ENCODE measurements around the gene TRIM46. TPM values are rescaled to one million over a fixed set of nuclear protein-coding genes. Genes with fewer than 3 reads are reported as not detected.

The TRIM46 gene
- total RNA-seq, 1 donor from 2014 or later: 1.2 TPM

- no peak for DNase-seq
- Mint-ChIP-seq H3K27me3 (no peaks in the 10 kb centered on the region), H3K4me1 (peaks cover 32% of the 10 kb centered on the region), H3K27ac (no peak overlapping the region), H3K4me3 (no peak overlapping the region), H3K36me3 (ENCODE audit: low read depth) (peaks cover 10% of the 10 kb centered on the region), H3K9me3 (no peaks in the 10 kb centered on the region)
- POLR2A ChIA-PET: interaction anchor here (0.6 to 4.5 kb wide), 5 partner anchors 18 to 387 kb away, joined by 3 to 63 read pairs (median 4); partner anchors contain the start of genes ASH1L and SLC50A1
- intact Hi-C loops (cut with micrococcal nuclease): loop anchor here (1.0 to 10.0 kb wide), 6 partner anchors 17 to 621 kb away; partner anchors contain the start of genes CKS1B, MTX1, SHC1 and UBE2Q1
- TF ChIP-seq CTCF (IDR thresholded peaks at IDR 0.05): no peak
- no peak for ATAC-seq (ENCODE audit: low read depth)
- CTCF ChIA-PET: interaction anchor here (0.8 to 4.5 kb wide), 7 partner anchors 9 to 80 kb away, joined by 3 to 49 read pairs (median 4); partner anchors contain the start of genes MTX1 and SLC50A1
Measured at GRCh38 chr1:155175927-155176371, 2.3 kb downstream of the TRIM46 start.

- ChIA-PET POLR2A (interaction anchor here (1.6 to 2.4 kb wide), 3 partner anchors 17 to 387 kb away, joined by 4 to 13 read pairs (median 5); partner anchors contain the start of gene ASH1L), CTCF (interaction anchor here (0.8 to 4.6 kb wide), 6 partner anchors 9 to 91 kb away, joined by 3 to 41 read pairs (median 4); partner anchors contain the start of gene THBS3)
- TF ChIP-seq CTCF (IDR thresholded peaks at IDR 0.05): peak; percentile 62
- peak overlapping the region; percentile 24 for H3K4me3 Mint-ChIP-seq
- H3K4me1 Mint-ChIP-seq: peaks cover 32% of the 10 kb centered on the region
- intact Hi-C loops (cut with micrococcal nuclease): loop anchor here (1.0 to 10.0 kb wide), 6 partner anchors 16 to 622 kb away; partner anchors contain the start of genes CKS1B, MTX1, SHC1 and UBE2Q1
- peaks cover 10% of the 10 kb centered on the region for H3K36me3 Mint-ChIP-seq (ENCODE audit: low read depth)
- peak; percentile 45 for ATAC-seq (ENCODE audit: low read depth)
- H3K9me3 Mint-ChIP-seq: no peaks in the 10 kb centered on the region
- H3K27me3 Mint-ChIP-seq: no peaks in the 10 kb centered on the region
- DNase-seq: peak; percentile 69
- H3K27ac Mint-ChIP-seq: peak overlapping the region; percentile 32
Measured at GRCh38 chr1:155176544-155177071, 3.0 kb downstream of the TRIM46 start.

- peaks cover 10% of the 10 kb centered on the region for H3K36me3 Mint-ChIP-seq (ENCODE audit: low read depth)
- H3K4me3 Mint-ChIP-seq: no peak overlapping the region
- ATAC-seq (ENCODE audit: low read depth): no peak
- H3K4me1 Mint-ChIP-seq: peaks cover 26% of the 10 kb centered on the region
- H3K27ac Mint-ChIP-seq: no peak overlapping the region
- intact Hi-C loops (cut with micrococcal nuclease): loop anchor here (2.0 to 10.0 kb wide), 3 partner anchors 15 to 623 kb away; partner anchors contain the start of genes CKS1B, SHC1 and UBE2Q1
- ChIA-PET CTCF (interaction anchor here (0.8 to 4.6 kb wide), 8 partner anchors 8 to 92 kb away, joined by 3 to 41 read pairs (median 5); partner anchors contain the start of gene THBS3), POLR2A (interaction anchor here (1.6 to 2.4 kb wide), 2 partner anchors 17 to 47 kb away, joined by 5 to 13 read pairs; no protein-coding TSS in a partner anchor)
- DNase-seq: no peak
- no peak for TF ChIP-seq CTCF (IDR thresholded peaks at IDR 0.05)
- no peaks in the 10 kb centered on the region for H3K9me3 Mint-ChIP-seq
- H3K27me3 Mint-ChIP-seq: no peaks in the 10 kb centered on the region
Measured at GRCh38 chr1:155177192-155177917, 3.7 kb downstream of the TRIM46 start.

- Mint-ChIP-seq H3K36me3 (ENCODE audit: low read depth) (peaks cover 6% of the 10 kb centered on the region), H3K4me3 (no peak overlapping the region), H3K4me1 (peaks cover 24% of the 10 kb centered on the region), H3K27me3 (no peaks in the 10 kb centered on the region), H3K27ac (no peak overlapping the region), H3K9me3 (no peaks in the 10 kb centered on the region)
- DNase-seq: no peak
- POLR2A ChIA-PET: interaction anchor here (1.6 to 2.4 kb wide), 2 partner anchors 16 to 46 kb away, joined by 5 to 13 read pairs; no protein-coding TSS in a partner anchor
- intact Hi-C loops (cut with micrococcal nuclease): loop anchor here (2.0 to 10.0 kb wide), 3 partner anchors 15 to 623 kb away; partner anchors contain the start of genes CKS1B, SHC1 and UBE2Q1
- no peak for TF ChIP-seq CTCF (IDR thresholded peaks at IDR 0.05)
- ATAC-seq (ENCODE audit: low read depth): no peak
- CTCF ChIA-PET: interaction anchor here (0.9 to 4.6 kb wide), 5 partner anchors 8 to 66 kb away, joined by 4 to 41 read pairs (median 6); partner anchors contain the start of gene THBS3
Measured at GRCh38 chr1:155177918-155178281, 4.3 kb downstream of the TRIM46 start.
